T-cell (primary cell): ENCODE data around the gene DAB2IP. TPM values are rescaled to one million over a fixed set of nuclear protein-coding genes. Genes with fewer than 3 reads are reported as not detected.

Source experiments
- ATAC-seq, 4 experiments: fragments of 200-7000 bp in 3 of 4; fragments of 150-1000 bp in 1 of 4; cut with Tn5 transposase; replicated peaks in 1 of 4; 1 replicate in 3 of 4; 2 replicates in 1 of 4; pipeline ENCODE4 v1.10.0; 2021; ENCODE audit warnings: moderate library complexity in 3 of 4, mild to moderate bottlenecking in 2 of 4, moderate number of reproducible peaks in 1 of 4
- CTCF ChIA-PET, 2 donors: fragments of 300-600 bp; sonication (Branson Sonifier 250); formaldehyde crosslinking; loops; one replicate each; lab custom pipeline; 2022; ENCODE audit warnings: antibody characterized with exemption in 2 of 2; lab: Charles Lee
- POLR2A ChIA-PET, 2 donors: fragments of 300-600 bp; sonication (Branson Sonifier 250); formaldehyde crosslinking; loops; one replicate each; lab custom pipeline; 2022; ENCODE audit warnings: antibody characterized with exemption in 2 of 2; lab: Charles Lee
- DNase-seq, 35 experiments: peaks; one replicate each; pipeline versions ENCODE4 v3.0.0 to v3.0.0-alpha.2; 2013 to 2023
- H3K27ac ChIP-seq: one replicate; pipeline ENCODE4 v1.5.1; 2013; ENCODE audit warnings: low read length
- H3K27me3 ChIP-seq, 2 experiments: replicated peaks in 1 of 2; 1 replicate in 1 of 2; 2 replicates in 1 of 2; pipeline versions ENCODE4 v1.6.1 to v1.7.0; 2013; ENCODE audit warnings: low read length in 1 of 2, mixed read lengths in 1 of 2; ENCODE audit not compliant: control insufficient read depth in 2 of 2, insufficient read depth in 2 of 2; ENCODE audit errors: extremely low read depth in 1 of 2
- H3K36me3 ChIP-seq, 2 donors: 1 replicate in 1 of 2; 2 replicates in 1 of 2; pipeline versions ENCODE4 v1.6.1 to v1.7.0; 2013; ENCODE audit warnings: low read length in 1 of 2; ENCODE audit not compliant: control insufficient read depth in 2 of 2, insufficient read depth in 1 of 2; ENCODE audit errors: extremely low read depth in 1 of 2
- H3K4me1 ChIP-seq, 2 experiments: 1 replicate in 1 of 2; 2 replicates in 1 of 2; pipeline versions ENCODE4 v1.6.1 to v1.7.0; 2013; ENCODE audit warnings: low read length in 2 of 2, mixed read lengths in 1 of 2; ENCODE audit not compliant: insufficient read depth in 2 of 2, control insufficient read depth in 1 of 2; ENCODE audit errors: extremely low read depth in 1 of 2
- H3K4me3 ChIP-seq, 2 donors: 1 replicate in 1 of 2; 2 replicates in 1 of 2; pipeline versions ENCODE4 v1.5.1 to v1.7.0; 2013; ENCODE audit warnings: mild to moderate bottlenecking in 2 of 2, low read length in 1 of 2, moderate library complexity in 1 of 2; ENCODE audit not compliant: control insufficient read depth in 1 of 2; ENCODE audit errors: extremely low read depth in 1 of 2
- H3K9me3 ChIP-seq: 2 replicates; pipeline ENCODE4 v1.7.0; 2013
- H3K27ac Mint-ChIP-seq, 2 donors: one replicate each; pipeline ENCODE4 v1.8.0; 2020 to 2021; ENCODE audit warnings: mild to moderate bottlenecking in 2 of 2, mixed read lengths in 2 of 2
- H3K27me3 Mint-ChIP-seq, 2 donors: one replicate each; pipeline ENCODE4 v1.8.0; 2021 to 2022; ENCODE audit warnings: mixed read lengths in 2 of 2
- H3K36me3 Mint-ChIP-seq: one replicate; pipeline ENCODE4 v1.8.0; 2021; ENCODE audit warnings: mixed read lengths
- H3K4me1 Mint-ChIP-seq, 3 donors: one replicate each; pipeline ENCODE4 v1.8.0; 2020 to 2022; ENCODE audit warnings: mixed read lengths in 3 of 3, mild to moderate bottlenecking in 1 of 3
- H3K4me3 Mint-ChIP-seq, 3 donors: one replicate each; pipeline ENCODE4 v1.8.0; 2020 to 2022; ENCODE audit warnings: mild to moderate bottlenecking in 3 of 3, mixed read lengths in 3 of 3, moderate library complexity in 3 of 3
- H3K9me3 Mint-ChIP-seq, 3 donors: one replicate each; pipeline ENCODE4 v1.8.0; 2020 to 2022; ENCODE audit warnings: mixed read lengths in 3 of 3
- WGBS: methylation state at CpG from one replicate; pipeline ENCODE4 v1.1.5; 2013; ENCODE audit warnings: missing lambda C conversion rate; ENCODE audit not compliant: insufficient coverage; 5-methylcytosine and 5-hydroxymethylcytosine counted together
- total RNA-seq, 35 experiments: library from RNA in 6 of 35; stranded (reverse) in 6 of 35; fragments of 120-200 nt in 1 of 35; gene quantifications; one replicate each; pipeline versions ENCODE4 v1.2.1 to v1.2.4 and lab custom pipeline; 2013 to 2026

The DAB2IP gene
- total RNA-seq (under 1 TPM in 4 of 5 donors, not detected in 1; 0.22 to 0.53 (median 0.34) TPM), total RNA-seq (lab: John Stamatoyannopoulos, UW) (0 to 1.2 (median 0.32) reads per million in 29 experiments)
- 0.74 TPM for total RNA-seq (2013)

- CTCF ChIA-PET = no interaction called here
- POLR2A ChIA-PET = no interaction called here
- 4% methylated on average over 77 of the region's 79 CpGs for WGBS
- no peaks in the 10 kb centered on the region for H3K36me3 Mint-ChIP-seq
- H3K27me3 Mint-ChIP-seq = peaks cover 43 to 63% of the 10 kb centered on the region in 2 donors
- ATAC-seq (peak in 2 of 4 experiments; percentile 48 to 53), DNase-seq (no peak)
- H3K9me3 Mint-ChIP-seq = no peaks in the 10 kb centered on the region
- no peaks in the 10 kb centered on the region for H3K9me3 ChIP-seq
- peaks cover 17 to 18% (median 17%) of the 10 kb centered on the region in 3 donors for H3K4me1 Mint-ChIP-seq
- H3K27me3 ChIP-seq = peaks cover 0 to 75% of the 10 kb centered on the region in 2 experiments
- peak within 1 kb of the TSS; percentile 31 to 78 (median 58) for H3K4me3 Mint-ChIP-seq
- peaks cover 0 to 14% of the 10 kb centered on the region in 2 experiments for H3K4me1 ChIP-seq
- H3K36me3 ChIP-seq = no peaks in the 10 kb centered on the region
- peak within 1 kb of the TSS in 1 of 2 donors; percentile 34 for H3K27ac Mint-ChIP-seq
- H3K4me3 ChIP-seq = peak within 1 kb of the TSS in 1 of 2 donors; percentile 58
- H3K27ac ChIP-seq = no peak within 1 kb of the TSS
Measured at GRCh38 chr9:121651295-121652020, at the start of gene DAB2IP. Gene DAB2IP (plus strand): TSS chr9:121651634. CDS start chr9:121651776, 142 bp downstream.

- H3K27ac Mint-ChIP-seq = no peak overlapping the region
Measured at GRCh38 chr9:121603028-121603427, 48.4 kb upstream of the DAB2IP start.

GRCh38 chr9:121604242-121604641 is 47.2 kb upstream of the DAB2IP start:
- CTCF ChIA-PET = no interaction called here
- DNase-seq (no peak), ATAC-seq (no peak)
- Histone ChIP-seq H3K27me3 (peaks cover 2 to 71% of the 10 kb centered on the region in 2 experiments), H3K9me3 (no peaks in the 10 kb centered on the region), H3K36me3 (no peaks in the 10 kb centered on the region), H3K4me3 (no peak overlapping the region), H3K4me1 (peaks cover 0 to 8% of the 10 kb centered on the region in 2 experiments), H3K27ac (no peak overlapping the region)
- no peaks in the 10 kb centered on the region for H3K9me3 Mint-ChIP-seq
- peak overlapping the region in 1 of 2 donors; percentile 52 for H3K27ac Mint-ChIP-seq
- H3K4me1 Mint-ChIP-seq = peaks cover 0 to 5% (median 4%) of the 10 kb centered on the region in 3 donors
- no peak overlapping the region for H3K4me3 Mint-ChIP-seq
- peaks cover 48 to 74% of the 10 kb centered on the region in 2 donors for H3K27me3 Mint-ChIP-seq
- H3K36me3 Mint-ChIP-seq = no peaks in the 10 kb centered on the region
- WGBS = 14% methylated on average over 4 of the region's 4 CpGs
- POLR2A ChIA-PET = no interaction called here

More at GRCh38 chr9:121603028-121603427, 48.4 kb upstream of the DAB2IP start:
- Histone ChIP-seq H3K27ac (no peak overlapping the region), H3K36me3 (no peaks in the 10 kb centered on the region), H3K9me3 (no peaks in the 10 kb centered on the region), H3K27me3 (peaks cover 5 to 74% of the 10 kb centered on the region in 2 experiments), H3K4me1 (peaks cover 0 to 8% of the 10 kb centered on the region in 2 experiments), H3K4me3 (no peak overlapping the region)
- ATAC-seq (no peak), DNase-seq (no peak)
- Mint-ChIP-seq H3K4me1 (peaks cover 0 to 5% (median 4%) of the 10 kb centered on the region in 3 donors), H3K4me3 (no peak overlapping the region), H3K27me3 (peaks cover 46 to 69% of the 10 kb centered on the region in 2 donors), H3K36me3 (no peaks in the 10 kb centered on the region), H3K9me3 (no peaks in the 10 kb centered on the region)
- 100% methylated on average over 1 of the region's 7 CpGs for WGBS
- POLR2A ChIA-PET = no interaction called here
- CTCF ChIA-PET = no interaction called here

- Mint-ChIP-seq H3K4me1 (peaks cover 0 to 5% (median 4%) of the 10 kb centered on the region in 3 donors), H3K36me3 (no peaks in the 10 kb centered on the region), H3K9me3 (no peaks in the 10 kb centered on the region), H3K4me3 (no peak overlapping the region), H3K27ac (peak overlapping the region in 1 of 2 donors; percentile 52), H3K27me3 (peaks cover 53 to 78% of the 10 kb centered on the region in 2 donors)
- CTCF ChIA-PET = no interaction called here
- H3K27me3 ChIP-seq = peaks cover 2 to 72% of the 10 kb centered on the region in 2 experiments
- H3K36me3 ChIP-seq = no peaks in the 10 kb centered on the region
- no peak overlapping the region for H3K27ac ChIP-seq
- H3K4me3 ChIP-seq = no peak overlapping the region
- POLR2A ChIA-PET = no interaction called here
- DNase-seq (no peak), ATAC-seq (no peak)
- WGBS = no CpG with 5 or more reads among the region's 8 CpGs
- H3K9me3 ChIP-seq = no peaks in the 10 kb centered on the region
- H3K4me1 ChIP-seq = peaks cover 0 to 6% of the 10 kb centered on the region in 2 experiments
Measured at GRCh38 chr9:121604654-121605053, 46.8 kb upstream of the DAB2IP start.

- Mint-ChIP-seq H3K4me1 (peaks cover 4 to 5% (median 4%) of the 10 kb centered on the region in 3 donors), H3K27me3 (peaks cover 42 to 69% of the 10 kb centered on the region in 2 donors), H3K4me3 (no peak overlapping the region), H3K9me3 (no peaks in the 10 kb centered on the region), H3K36me3 (no peaks in the 10 kb centered on the region), H3K27ac (no peak overlapping the region)
- H3K4me1 ChIP-seq = peaks cover 0 to 3% of the 10 kb centered on the region in 2 experiments
- H3K27me3 ChIP-seq = peaks cover 0 to 72% of the 10 kb centered on the region in 2 experiments
- H3K27ac ChIP-seq = no peak overlapping the region
- ChIA-PET CTCF (no interaction called here), POLR2A (no interaction called here)
- no peak overlapping the region for H3K4me3 ChIP-seq
- H3K36me3 ChIP-seq = no peaks in the 10 kb centered on the region
- WGBS = 75% methylated on average over 9 of the region's 10 CpGs
- DNase-seq = no peak
- H3K9me3 ChIP-seq = no peaks in the 10 kb centered on the region
- ATAC-seq = no peak
Measured at GRCh38 chr9:121607434-121608167, 43.8 kb upstream of the DAB2IP start.

- H3K9me3 ChIP-seq = no peaks in the 10 kb centered on the region
- peaks cover 8 to 12% (median 12%) of the 10 kb centered on the region in 3 donors for H3K4me1 Mint-ChIP-seq
- CTCF ChIA-PET = no interaction called here
- POLR2A ChIA-PET = no interaction called here
- 81% methylated on average over 7 of the region's 10 CpGs for WGBS
- no peak for DNase-seq
- H3K4me3 Mint-ChIP-seq = no peak overlapping the region
- no peaks in the 10 kb centered on the region for H3K9me3 Mint-ChIP-seq
- peaks cover 44 to 69% of the 10 kb centered on the region in 2 donors for H3K27me3 Mint-ChIP-seq
- H3K4me3 ChIP-seq = no peak overlapping the region
- no peaks in the 10 kb centered on the region for H3K36me3 Mint-ChIP-seq
- peaks cover 0 to 71% of the 10 kb centered on the region in 2 experiments for H3K27me3 ChIP-seq
- ATAC-seq = no peak
- no peaks in the 10 kb centered on the region for H3K36me3 ChIP-seq
- peaks cover 0 to 9% of the 10 kb centered on the region in 2 experiments for H3K4me1 ChIP-seq
- H3K27ac ChIP-seq = no peak overlapping the region
- no peak overlapping the region for H3K27ac Mint-ChIP-seq
Measured at GRCh38 chr9:121608168-121608853, 43.1 kb upstream of the DAB2IP start.
